ENCODE measurements around the gene ZNF770.
"Not testable (repeated sequence)": the region's sequence is repeated elsewhere in the genome, so short reads cannot be mapped to it uniquely, and the experiment has no call there.

The ZNF770 gene

GRCh38 chr15:34976073-34976472, 12.0 kb downstream of the ZNF770 start:
- no peak for FAIRE-seq

- FAIRE-seq, result no peak
Measured at GRCh38 chr15:34973512-34973911, 14.6 kb downstream of the ZNF770 start.

- FAIRE-seq, result not testable (repeated sequence)
Measured at GRCh38 chr15:34970098-34970643, 17.9 kb downstream of the ZNF770 start.

GRCh38 chr15:34969340-34970097, 18.6 kb downstream of the ZNF770 start, which contains the start of gene AQR:
AQR (minus strand) TSS chr15:34969742; CDS start chr15:34969613, 129 bp downstream.
- FAIRE-seq, result peak; percentile 96

- no peak for FAIRE-seq
Measured at GRCh38 chr15:34964277-34964676, 23.8 kb downstream of the ZNF770 start.

DNA sequence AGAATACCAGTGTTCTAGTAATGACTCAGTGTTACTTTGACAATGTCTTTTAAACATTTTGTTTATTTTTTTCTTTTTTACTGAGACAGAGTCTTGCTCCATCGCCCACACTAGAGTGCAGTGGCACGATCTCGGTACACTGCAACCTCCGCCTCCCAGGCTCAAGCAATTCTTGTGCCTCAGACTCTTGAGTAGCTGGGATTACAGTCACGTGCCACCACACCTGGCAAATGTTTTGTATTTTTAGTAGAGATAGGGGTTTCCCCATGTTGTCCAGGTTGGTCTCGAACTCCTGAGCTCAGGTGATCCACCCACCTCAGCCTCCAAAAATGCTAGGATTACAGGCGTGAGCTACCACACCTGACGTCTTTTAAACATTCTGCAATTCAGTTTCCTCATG, 34.2 kb downstream of the ZNF770 start:
- no peak for FAIRE-seq

GRCh38 chr15:34952481-34952880, 35.6 kb downstream of the ZNF770 start:
- FAIRE-seq, result no peak

GRCh38 chr15:34951993-34952392, 36.1 kb downstream of the ZNF770 start:
- no peak for FAIRE-seq

DNA sequence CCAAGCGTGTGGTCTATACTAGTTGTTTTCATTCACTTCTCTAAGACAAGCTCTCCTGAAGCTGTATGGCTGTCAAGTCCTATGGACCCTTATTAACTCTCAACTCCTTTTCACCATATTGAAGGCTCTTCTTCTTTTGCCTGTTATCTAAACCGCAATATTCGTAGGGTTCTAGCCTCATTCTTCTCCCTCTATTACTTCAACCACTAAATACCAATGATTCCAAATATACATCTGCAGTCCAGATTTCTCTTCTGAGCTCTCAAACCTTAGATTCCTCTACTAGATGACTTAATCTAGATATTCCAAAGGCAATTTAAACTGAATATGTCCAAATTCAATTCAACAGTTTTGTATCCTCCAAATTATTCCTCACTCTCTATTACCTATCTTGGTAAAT, 43.2 kb downstream of the ZNF770 start:
- no peak for FAIRE-seq

GRCh38 chr15:34943711-34944110, 44.4 kb downstream of the ZNF770 start:
- no peak for FAIRE-seq

GRCh38 chr15:34943264-34943663, 44.8 kb downstream of the ZNF770 start:
- FAIRE-seq, result not testable (repeated sequence)

DNA sequence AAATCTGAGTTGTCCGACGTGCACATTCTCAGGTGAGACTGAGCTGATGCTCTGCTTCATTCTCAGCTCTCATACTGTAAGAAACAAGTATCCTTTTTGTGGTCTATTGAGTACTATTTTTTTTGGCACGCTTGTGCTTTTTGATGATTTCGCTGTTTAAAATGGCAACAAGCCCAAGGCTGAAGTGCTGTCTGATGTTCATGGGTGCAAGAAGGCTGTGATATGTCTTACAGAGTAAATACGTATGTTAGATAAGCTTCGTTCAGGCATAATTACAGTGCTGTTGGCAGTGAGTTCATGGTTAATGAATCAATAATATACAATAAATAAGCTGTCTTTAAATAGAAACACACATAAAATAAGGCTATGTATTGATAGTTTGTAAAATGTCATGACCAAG, 45.7 kb downstream of the ZNF770 start:
- no peak for FAIRE-seq

GRCh38 chr15:34941831-34942230, 46.3 kb downstream of the ZNF770 start:
- no peak for FAIRE-seq

DNA sequence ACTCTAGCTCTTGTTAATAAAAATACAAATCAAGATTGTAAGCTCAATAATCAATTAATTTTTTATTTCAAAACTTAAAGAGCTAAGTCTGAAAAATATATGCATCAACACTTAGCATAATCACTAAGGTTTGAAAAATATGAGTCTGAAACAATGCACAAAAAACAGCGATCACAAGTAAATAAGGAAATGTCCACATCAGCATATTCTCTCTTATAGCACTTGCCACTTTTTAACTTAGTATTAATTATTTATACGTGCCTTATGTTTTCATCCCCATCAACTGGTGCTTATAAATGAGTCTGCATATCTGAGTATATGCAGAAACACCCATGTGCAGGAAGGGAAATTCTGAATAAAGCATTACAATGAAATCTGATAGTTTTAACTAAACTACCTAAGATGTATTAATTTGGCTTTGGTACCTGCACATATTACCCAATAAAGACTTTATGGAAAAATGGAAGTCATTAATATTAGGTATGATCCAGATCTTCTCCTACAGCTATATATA, 46.8 kb downstream of the ZNF770 start:
- no peak for FAIRE-seq

- FAIRE-seq, result no peak
Measured at GRCh38 chr15:34933432-34933975, 54.6 kb downstream of the ZNF770 start.

GRCh38 chr15:34928349-34928748, 59.7 kb downstream of the ZNF770 start:
- FAIRE-seq, result not testable (repeated sequence)
